Testis (tissue), 2 donors: ENCODE measurements around the gene TAS2R43.

Source experiments
- POLR2A ChIP-seq: fragments of 450-650 bp; IDR thresholded peaks from one replicate; pipeline ENCODE4 v1.6.1; 2017; ENCODE audit warnings: antibody characterized with exemption, mild to moderate bottlenecking, moderate library complexity
- TF ChIP-seq, protein P1 (sequence below), 3 experiments: fragments of 450-650 bp in 2 of 3; fragments of 200-600 bp in 1 of 3; sonication (generic) in 1 of 3; IDR thresholded peaks; one replicate each; pipeline ENCODE4 v1.5.1; 2016 to 2019; ENCODE audit warnings: antibody characterized with exemption in 3 of 3, mild to moderate bottlenecking in 2 of 3, moderate library complexity in 1 of 3

DNA sequence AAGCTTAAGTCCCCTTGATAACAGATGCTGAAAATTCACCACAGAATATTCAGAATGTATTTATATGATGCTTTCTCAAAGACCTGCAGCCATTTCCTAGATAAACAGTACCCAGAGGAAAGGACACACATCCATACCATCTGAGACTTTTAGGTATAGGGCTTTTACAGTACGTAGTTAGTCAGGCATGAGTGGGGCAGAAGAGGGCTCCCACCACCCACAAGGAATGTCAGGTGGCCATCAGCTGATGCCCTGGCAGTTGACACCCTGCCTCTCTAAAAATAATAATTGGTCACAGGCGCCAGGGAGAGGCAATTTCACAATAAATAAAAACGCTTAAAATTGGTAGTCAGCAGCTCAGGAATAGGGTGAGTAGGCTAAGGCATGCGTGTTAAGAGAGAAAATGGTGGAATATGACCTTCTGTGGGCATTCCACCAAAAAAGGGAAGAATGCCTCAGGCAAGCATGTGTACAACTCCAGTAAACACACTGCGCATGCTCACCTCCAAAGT is 22.2 kb downstream of the TAS2R43 start:
- TF ChIP-seq, protein P1, sequence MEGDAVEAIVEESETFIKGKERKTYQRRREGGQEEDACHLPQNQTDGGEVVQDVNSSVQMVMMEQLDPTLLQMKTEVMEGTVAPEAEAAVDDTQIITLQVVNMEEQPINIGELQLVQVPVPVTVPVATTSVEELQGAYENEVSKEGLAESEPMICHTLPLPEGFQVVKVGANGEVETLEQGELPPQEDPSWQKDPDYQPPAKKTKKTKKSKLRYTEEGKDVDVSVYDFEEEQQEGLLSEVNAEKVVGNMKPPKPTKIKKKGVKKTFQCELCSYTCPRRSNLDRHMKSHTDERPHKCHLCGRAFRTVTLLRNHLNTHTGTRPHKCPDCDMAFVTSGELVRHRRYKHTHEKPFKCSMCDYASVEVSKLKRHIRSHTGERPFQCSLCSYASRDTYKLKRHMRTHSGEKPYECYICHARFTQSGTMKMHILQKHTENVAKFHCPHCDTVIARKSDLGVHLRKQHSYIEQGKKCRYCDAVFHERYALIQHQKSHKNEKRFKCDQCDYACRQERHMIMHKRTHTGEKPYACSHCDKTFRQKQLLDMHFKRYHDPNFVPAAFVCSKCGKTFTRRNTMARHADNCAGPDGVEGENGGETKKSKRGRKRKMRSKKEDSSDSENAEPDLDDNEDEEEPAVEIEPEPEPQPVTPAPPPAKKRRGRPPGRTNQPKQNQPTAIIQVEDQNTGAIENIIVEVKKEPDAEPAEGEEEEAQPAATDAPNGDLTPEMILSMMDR (IDR thresholded peaks at IDR 0.05), result no peak
- no peak for TF ChIP-seq POLR2A
